ENCODE data around the gene ESYT1.
A peak's percentile ranks its signal among the peaks of the same experiment; 100 is the strongest.

- TF ChIP-seq CTCF (IDR thresholded peaks at IDR 0.05) (no peak), POLR2AphosphoS5 (IDR thresholded peaks at IDR 0.05; ENCODE audit: low read depth, low read length) (no peak), SIN3A (IDR thresholded peaks at IDR 0.05; ENCODE audit: borderline replicate concordance, insufficient read depth, low read depth, low read length) (0 out of 2 replicates have a peak, but pooled peaks have one; percentile 72)
Observed at GRCh38 chr12:56104815-56105608, 23.1 kb upstream of the ESYT1 start.
